OCI-LY1 (cell line): Measurements from ENCODE around the gene KATNBL1.

Experiments
- H2AFZ ChIP-seq: fragments of 200-600 bp; sonication (generic), shearing (Covaris generic); 2 replicates; pipeline ENCODE4 v1.6.0; 2014; ENCODE audit warnings: antibody characterized with exemption, mild to moderate bottlenecking, low read length
- H3F3A ChIP-seq: fragments of 200-600 bp; sonication (generic), shearing (Covaris generic); 2 replicates; pipeline ENCODE4 v1.6.0; 2014; ENCODE audit warnings: mild to moderate bottlenecking, antibody characterized with exemption, low read length, moderate library complexity; ENCODE audit not compliant: insufficient read depth
- H3K27ac ChIP-seq: fragments of 200-600 bp; sonication (generic); 2 replicates; pipeline ENCODE4 v1.5.1; 2014; ENCODE audit warnings: low read length, mixed run types, mild to moderate bottlenecking, low read depth; ENCODE audit not compliant: poor library complexity, severe bottlenecking
- H3K27me3 ChIP-seq: fragments of 200-600 bp; sonication (generic); 2 replicates; pipeline ENCODE4 v1.6.0; 2014; ENCODE audit warnings: antibody characterized with exemption, mild to moderate bottlenecking, low read length, moderate library complexity; ENCODE audit not compliant: insufficient read depth
- H3K36me3 ChIP-seq: fragments of 200-600 bp; sonication (generic); 2 replicates; pipeline ENCODE4 v1.6.1; 2014; ENCODE audit warnings: mild to moderate bottlenecking, antibody characterized with exemption, low read length, moderate library complexity, mixed read lengths; ENCODE audit not compliant: insufficient read depth
- H3K4me1 ChIP-seq: fragments of 200-600 bp; sonication (generic); 2 replicates; pipeline ENCODE4 v1.5.1; 2014; ENCODE audit warnings: mild to moderate bottlenecking, low read length, moderate library complexity; ENCODE audit not compliant: insufficient read depth, severe bottlenecking
- H3K4me2 ChIP-seq: fragments of 200-600 bp; sonication (generic), shearing (Covaris generic); 2 replicates; pipeline ENCODE4 v1.6.1; 2014; ENCODE audit warnings: low read length
- H3K4me3 ChIP-seq: fragments of 200-600 bp; sonication (generic); 2 replicates; pipeline ENCODE4 v1.5.1; 2014; ENCODE audit warnings: low read length, low read depth, mild to moderate bottlenecking, mixed read lengths; ENCODE audit not compliant: poor library complexity, severe bottlenecking
- H3K79me2 ChIP-seq: fragments of 200-600 bp; shearing (Covaris generic); 2 replicates; pipeline ENCODE4 v1.6.1; 2016; ENCODE audit warnings: mixed run types, low read length, mixed read lengths; ENCODE audit not compliant: insufficient read depth
- H3K9ac ChIP-seq: fragments of 200-600 bp; sonication (generic), shearing (Covaris generic); 2 replicates; pipeline ENCODE4 v1.6.1; 2014; ENCODE audit warnings: mild to moderate bottlenecking, low read length, mixed read lengths
- H3K9me2 ChIP-seq: fragments of 200-600 bp; sonication (generic), shearing (Covaris generic); 2 replicates; pipeline ENCODE4 v1.6.1; 2014; ENCODE audit warnings: low read depth, mild to moderate bottlenecking, low read length, mixed read lengths
- H3K9me3 ChIP-seq: fragments of 200-600 bp; shearing (Covaris generic); 2 replicates; pipeline ENCODE4 v1.6.1; 2014; ENCODE audit warnings: low read length, mixed read lengths
- H4K20me1 ChIP-seq: fragments of 200-600 bp; sonication (generic), shearing (Covaris generic); 2 replicates; pipeline ENCODE4 v1.6.0; 2016; ENCODE audit warnings: mild to moderate bottlenecking, low read length; ENCODE audit not compliant: insufficient read depth
- EZH2 ChIP-seq: fragments of 200-600 bp; sonication (generic), shearing (Covaris generic); IDR thresholded peaks from 2 replicates; pipeline ENCODE4 v1.8.0; 2017; ENCODE audit warnings: borderline replicate concordance, mixed run types, mild to moderate bottlenecking, antibody characterized with exemption, low read length, moderate library complexity, mixed read lengths
- TF ChIP-seq, protein P1 (sequence below): fragments of 200-600 bp; sonication (generic), shearing (Covaris generic); IDR thresholded peaks from 2 replicates; pipeline ENCODE4 v1.5.1; 2017; ENCODE audit warnings: mild to moderate bottlenecking, antibody characterized with exemption, low read length, moderate library complexity, mixed read lengths

Gene KATNBL1

DNA sequence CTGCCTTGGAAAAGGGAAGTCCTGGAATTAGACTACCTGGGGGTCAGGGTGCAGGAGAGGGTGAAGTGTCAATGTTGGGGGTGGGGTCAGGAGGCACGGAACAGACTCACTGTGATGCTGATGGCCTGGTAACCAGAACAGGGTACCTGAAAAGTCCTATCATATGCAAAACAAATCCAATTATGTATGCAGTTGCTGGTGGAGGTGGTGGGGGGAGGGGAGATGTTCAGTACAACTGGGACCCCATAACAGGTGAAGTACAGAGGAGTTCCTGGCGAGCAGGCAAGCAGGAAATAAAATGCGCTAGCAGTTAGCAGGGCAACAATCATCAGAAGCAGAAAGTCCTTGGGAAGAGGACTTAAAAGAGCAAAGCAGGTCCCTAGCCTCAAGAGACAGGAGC, 4.2 kb upstream of the KATNBL1 start:
- H4K20me1 ChIP-seq: no peaks in the 10 kb centered on the region
- H3K36me3 ChIP-seq: no peaks in the 10 kb centered on the region
- TF ChIP-seq, protein P1, sequence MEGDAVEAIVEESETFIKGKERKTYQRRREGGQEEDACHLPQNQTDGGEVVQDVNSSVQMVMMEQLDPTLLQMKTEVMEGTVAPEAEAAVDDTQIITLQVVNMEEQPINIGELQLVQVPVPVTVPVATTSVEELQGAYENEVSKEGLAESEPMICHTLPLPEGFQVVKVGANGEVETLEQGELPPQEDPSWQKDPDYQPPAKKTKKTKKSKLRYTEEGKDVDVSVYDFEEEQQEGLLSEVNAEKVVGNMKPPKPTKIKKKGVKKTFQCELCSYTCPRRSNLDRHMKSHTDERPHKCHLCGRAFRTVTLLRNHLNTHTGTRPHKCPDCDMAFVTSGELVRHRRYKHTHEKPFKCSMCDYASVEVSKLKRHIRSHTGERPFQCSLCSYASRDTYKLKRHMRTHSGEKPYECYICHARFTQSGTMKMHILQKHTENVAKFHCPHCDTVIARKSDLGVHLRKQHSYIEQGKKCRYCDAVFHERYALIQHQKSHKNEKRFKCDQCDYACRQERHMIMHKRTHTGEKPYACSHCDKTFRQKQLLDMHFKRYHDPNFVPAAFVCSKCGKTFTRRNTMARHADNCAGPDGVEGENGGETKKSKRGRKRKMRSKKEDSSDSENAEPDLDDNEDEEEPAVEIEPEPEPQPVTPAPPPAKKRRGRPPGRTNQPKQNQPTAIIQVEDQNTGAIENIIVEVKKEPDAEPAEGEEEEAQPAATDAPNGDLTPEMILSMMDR: no peak
- no peak for TF ChIP-seq EZH2
- H3K4me2 ChIP-seq: no peak overlapping the region
- H2AFZ ChIP-seq: no peak overlapping the region
- H3K27ac ChIP-seq: no peak overlapping the region
- no peaks in the 10 kb centered on the region for H3K27me3 ChIP-seq
- peaks cover 2% of the 10 kb centered on the region for H3K79me2 ChIP-seq
- H3K9me3 ChIP-seq: no peaks in the 10 kb centered on the region
- H3K4me1 ChIP-seq: peaks cover 2% of the 10 kb centered on the region
- no peak overlapping the region for H3K9ac ChIP-seq
- H3F3A ChIP-seq: no peaks in the 10 kb centered on the region
- no peaks in the 10 kb centered on the region for H3K9me2 ChIP-seq
- no peak overlapping the region for H3K4me3 ChIP-seq

DNA sequence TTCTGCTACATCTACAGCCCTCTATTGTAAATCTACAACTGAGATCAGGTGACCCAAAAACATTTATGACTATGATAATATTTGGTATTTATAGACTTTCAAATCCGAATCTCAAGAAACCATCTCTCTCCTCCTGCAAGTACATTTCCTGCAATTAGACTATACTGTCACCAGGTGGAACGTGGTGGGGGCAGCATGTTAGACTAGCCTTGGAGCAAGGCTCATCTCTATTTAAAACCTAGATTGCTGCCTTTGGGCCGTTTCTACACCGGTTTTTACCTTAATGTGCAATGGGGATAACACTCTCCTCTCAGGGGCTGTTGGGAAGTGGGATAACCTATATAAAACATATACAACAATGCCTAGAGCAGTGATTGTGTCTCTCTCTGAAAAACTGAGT, 3.8 kb upstream of the KATNBL1 start:
- Histone ChIP-seq H3K9me3 (no peaks in the 10 kb centered on the region), H4K20me1 (no peaks in the 10 kb centered on the region), H3K4me2 (no peak overlapping the region), H3F3A (no peaks in the 10 kb centered on the region), H3K4me3 (no peak overlapping the region), H3K36me3 (no peaks in the 10 kb centered on the region), H3K27ac (no peak overlapping the region), H3K4me1 (peaks cover 6% of the 10 kb centered on the region), H3K27me3 (no peaks in the 10 kb centered on the region), H2AFZ (no peak overlapping the region), H3K9me2 (no peaks in the 10 kb centered on the region), H3K9ac (no peak overlapping the region), H3K79me2 (peaks cover 6% of the 10 kb centered on the region)
- TF ChIP-seq EZH2: no peak
- TF ChIP-seq, protein P1: no peak

DNA sequence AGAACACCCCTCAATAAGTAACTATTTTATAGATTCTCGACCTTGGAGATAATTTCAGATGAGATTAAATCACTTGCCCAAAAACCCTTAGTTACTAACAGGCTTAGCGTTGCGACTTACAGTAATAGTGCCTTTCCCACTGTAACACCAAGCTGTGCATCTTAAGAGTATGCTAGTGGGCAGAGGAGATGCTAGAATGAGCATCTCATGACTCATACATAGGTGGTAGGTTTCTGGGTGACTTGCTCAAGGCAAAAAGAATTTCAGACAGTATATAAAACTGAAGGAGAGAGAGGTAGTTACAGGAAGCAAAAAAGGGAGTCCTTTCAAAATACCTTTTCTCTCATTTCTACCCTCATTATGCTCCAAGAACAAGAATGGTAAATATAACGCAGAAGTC, 3.9 kb downstream of the KATNBL1 start:
- peaks cover 13% of the 10 kb centered on the region for H3K4me1 ChIP-seq
- no peaks in the 10 kb centered on the region for H3K27me3 ChIP-seq
- H3K4me3 ChIP-seq: no peak overlapping the region
- TF ChIP-seq, protein P1: no peak
- TF ChIP-seq EZH2: no peak
- 0 out of 2 replicates have a peak, but pooled peaks cover 3% of the 10 kb centered on the region for H3K9me3 ChIP-seq
- no peaks in the 10 kb centered on the region for H3K36me3 ChIP-seq
- no peaks in the 10 kb centered on the region for H4K20me1 ChIP-seq
- H3F3A ChIP-seq: no peaks in the 10 kb centered on the region
- H3K79me2 ChIP-seq: peaks cover 17% of the 10 kb centered on the region
- H3K27ac ChIP-seq: no peak overlapping the region
- H2AFZ ChIP-seq: no peak overlapping the region
- no peaks in the 10 kb centered on the region for H3K9me2 ChIP-seq
- H3K4me2 ChIP-seq: no peak overlapping the region
- no peak overlapping the region for H3K9ac ChIP-seq
